ENCODE measurements around the gene ENDOV. TPM values are rescaled to one million over a fixed set of nuclear protein-coding genes. Genes with fewer than 3 reads are reported as not detected.

The ENDOV gene
- total RNA-seq, 1 donor from 2014 or later: 7.8 TPM

DNA sequence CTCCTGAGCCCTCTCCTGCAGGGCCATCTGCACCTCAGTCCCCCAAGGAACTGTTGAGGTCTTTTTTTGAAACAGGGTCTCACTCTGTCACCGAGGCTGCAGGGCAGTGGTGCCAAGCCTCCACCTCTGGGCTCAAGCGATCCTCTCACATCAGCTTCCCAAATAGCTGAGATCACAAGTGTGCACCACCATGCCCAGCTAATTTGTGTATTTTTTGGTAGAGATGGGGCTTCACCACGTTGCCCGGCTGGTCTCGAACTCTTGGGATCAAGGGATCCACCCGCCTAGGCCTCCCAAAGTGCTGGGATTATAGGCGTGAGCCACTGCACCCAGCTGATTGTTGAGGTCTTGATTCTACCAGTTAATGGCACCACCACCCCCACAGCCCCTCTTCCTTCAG is 27.9 kb upstream of the ENDOV start:
- H3K4me3 ChIP-seq (ENCODE audit: low read length in 3 of 3): no peak overlapping the region
- H3K9me3 ChIP-seq (ENCODE audit: control insufficient read depth in 3 of 3, low read length in 3 of 3): no peaks in the 10 kb centered on the region
- H3K9ac ChIP-seq (ENCODE audit: low read depth in 1 of 3, low read length in 3 of 3): no peak overlapping the region
- no peak overlapping the region for H3K27ac ChIP-seq (ENCODE audit: low read depth, low read length)
- H3K36me3 ChIP-seq (ENCODE audit: control insufficient read depth in 3 of 3, insufficient read depth in 3 of 3, low read length in 3 of 3): peaks cover 66 to 87% (median 87%) of the 10 kb centered on the region in 3 donors
- H3K27me3 ChIP-seq (ENCODE audit: control insufficient read depth in 3 of 3, insufficient read depth in 3 of 3, low read length in 3 of 3): no peaks in the 10 kb centered on the region
- H3K4me1 ChIP-seq (ENCODE audit: control insufficient read depth in 3 of 3, insufficient read depth in 3 of 3, low read length in 3 of 3): no peaks in the 10 kb centered on the region

DNA sequence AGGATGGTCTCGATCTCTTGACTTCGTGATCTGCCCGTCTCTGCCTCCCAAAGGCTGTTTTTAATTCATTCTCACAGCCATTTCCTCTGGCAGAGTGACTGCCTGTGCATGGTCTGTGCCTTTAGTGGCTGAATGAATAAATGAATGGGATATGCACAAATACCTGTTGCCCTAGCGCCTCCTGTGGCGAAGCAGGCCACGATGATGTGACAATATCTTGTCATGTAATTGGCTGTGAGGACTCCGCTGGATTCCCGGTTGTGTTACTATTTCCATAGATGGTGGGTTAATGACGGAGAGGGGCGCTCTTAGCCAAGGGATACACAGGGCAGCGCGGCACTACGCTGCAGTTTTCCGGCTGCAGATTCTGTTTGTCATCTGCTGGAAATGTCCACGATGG is 26.8 kb upstream of the ENDOV start:
- H3K9me3 ChIP-seq (ENCODE audit: control insufficient read depth in 3 of 3, low read length in 3 of 3): no peaks in the 10 kb centered on the region
- H3K27me3 ChIP-seq (ENCODE audit: control insufficient read depth in 3 of 3, insufficient read depth in 3 of 3, low read length in 3 of 3): no peaks in the 10 kb centered on the region
- H3K9ac ChIP-seq (ENCODE audit: low read depth in 1 of 3, low read length in 3 of 3): no peak overlapping the region
- H3K4me3 ChIP-seq (ENCODE audit: low read length in 3 of 3): no peak overlapping the region
- no peak overlapping the region for H3K27ac ChIP-seq (ENCODE audit: low read depth, low read length)
- no peaks in the 10 kb centered on the region for H3K4me1 ChIP-seq (ENCODE audit: control insufficient read depth in 3 of 3, insufficient read depth in 3 of 3, low read length in 3 of 3)
- peaks cover 64 to 84% (median 84%) of the 10 kb centered on the region in 3 donors for H3K36me3 ChIP-seq (ENCODE audit: control insufficient read depth in 3 of 3, insufficient read depth in 3 of 3, low read length in 3 of 3)

DNA sequence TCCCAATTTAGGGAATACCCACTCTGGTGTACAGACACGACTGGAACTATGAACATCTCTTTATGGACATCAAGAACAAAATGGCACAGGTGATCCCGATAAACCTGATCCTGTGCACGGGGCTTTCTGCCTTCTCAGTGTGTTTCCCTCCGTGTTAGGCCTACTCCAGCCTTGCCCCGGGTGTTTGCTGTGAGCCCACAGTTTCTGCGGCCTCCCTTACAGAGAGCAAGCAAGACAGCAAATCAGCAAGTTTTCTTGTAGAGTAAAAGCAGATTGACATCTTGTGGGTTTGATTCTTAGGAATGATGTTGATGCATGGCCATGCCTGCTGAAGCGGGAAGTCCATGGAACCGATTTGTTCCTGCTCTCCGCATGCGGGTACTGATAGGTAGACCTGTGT is 26.4 kb upstream of the ENDOV start:
- H3K27me3 ChIP-seq (ENCODE audit: control insufficient read depth in 3 of 3, insufficient read depth in 3 of 3, low read length in 3 of 3): no peaks in the 10 kb centered on the region
- H3K36me3 ChIP-seq (ENCODE audit: control insufficient read depth in 3 of 3, insufficient read depth in 3 of 3, low read length in 3 of 3): peaks cover 63 to 84% (median 84%) of the 10 kb centered on the region in 3 donors
- H3K9me3 ChIP-seq (ENCODE audit: control insufficient read depth in 3 of 3, low read length in 3 of 3): no peaks in the 10 kb centered on the region
- H3K4me1 ChIP-seq (ENCODE audit: control insufficient read depth in 3 of 3, insufficient read depth in 3 of 3, low read length in 3 of 3): no peaks in the 10 kb centered on the region
- H3K9ac ChIP-seq (ENCODE audit: low read depth in 1 of 3, low read length in 3 of 3): no peak overlapping the region
- H3K4me3 ChIP-seq (ENCODE audit: low read length in 3 of 3): no peak overlapping the region
- no peak overlapping the region for H3K27ac ChIP-seq (ENCODE audit: low read depth, low read length)

DNA sequence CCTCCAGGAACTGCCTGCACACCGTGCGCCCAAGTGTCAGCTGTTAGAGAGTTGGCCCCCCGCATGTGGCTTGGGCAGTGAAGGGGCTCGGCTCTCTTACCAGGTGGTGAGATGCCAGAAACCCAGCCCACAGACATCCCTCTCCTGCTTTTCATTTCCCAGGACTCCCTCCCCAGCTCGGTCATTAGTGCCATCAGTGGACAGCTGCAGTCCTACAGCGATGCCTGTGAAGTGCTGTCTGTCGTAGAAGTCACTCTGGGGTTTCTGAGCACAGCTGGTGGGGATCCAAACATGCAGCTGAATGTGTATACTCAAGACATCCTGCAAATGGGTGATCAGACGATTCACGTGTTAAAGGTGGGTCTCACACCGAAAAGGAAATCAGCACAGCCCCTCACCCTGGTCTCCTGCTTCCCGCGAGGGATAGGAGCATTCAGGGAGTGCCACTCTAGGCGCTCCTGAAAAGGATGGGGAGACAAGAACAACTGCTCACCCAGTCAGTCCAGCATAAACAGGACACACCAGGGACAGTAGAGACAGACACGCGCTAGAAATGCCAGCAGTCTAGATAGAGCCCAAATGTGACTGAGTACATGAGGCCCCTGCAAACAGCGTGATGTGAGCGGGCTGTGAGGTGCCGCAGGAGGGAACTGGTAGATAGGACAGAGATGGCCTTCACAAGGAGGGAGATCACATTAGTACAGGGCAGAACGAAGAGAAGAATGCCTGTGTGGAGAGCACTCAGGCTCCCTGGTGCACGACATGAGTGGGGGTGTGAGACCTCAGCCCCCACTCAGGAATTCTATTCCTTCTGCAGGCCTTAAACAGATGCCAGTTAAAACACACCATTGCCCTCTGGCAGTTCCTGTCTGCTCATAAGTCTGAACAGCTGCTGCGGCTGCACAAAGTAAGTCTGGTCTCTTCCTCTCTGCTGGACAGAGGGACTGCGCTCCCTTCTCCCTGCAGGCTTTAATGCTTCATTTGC is 25.7 kb upstream of the ENDOV start:
- no peaks in the 10 kb centered on the region for H3K4me1 ChIP-seq (ENCODE audit: control insufficient read depth in 3 of 3, insufficient read depth in 3 of 3, low read length in 3 of 3)
- no peak overlapping the region for H3K4me3 ChIP-seq (ENCODE audit: low read length in 3 of 3)
- H3K9me3 ChIP-seq (ENCODE audit: control insufficient read depth in 3 of 3, low read length in 3 of 3): no peaks in the 10 kb centered on the region
- H3K27ac ChIP-seq (ENCODE audit: low read depth, low read length): no peak overlapping the region
- peaks cover 63 to 84% (median 83%) of the 10 kb centered on the region in 3 donors for H3K36me3 ChIP-seq (ENCODE audit: control insufficient read depth in 3 of 3, insufficient read depth in 3 of 3, low read length in 3 of 3)
- no peak overlapping the region for H3K9ac ChIP-seq (ENCODE audit: low read depth in 1 of 3, low read length in 3 of 3)
- H3K27me3 ChIP-seq (ENCODE audit: control insufficient read depth in 3 of 3, insufficient read depth in 3 of 3, low read length in 3 of 3): no peaks in the 10 kb centered on the region

DNA sequence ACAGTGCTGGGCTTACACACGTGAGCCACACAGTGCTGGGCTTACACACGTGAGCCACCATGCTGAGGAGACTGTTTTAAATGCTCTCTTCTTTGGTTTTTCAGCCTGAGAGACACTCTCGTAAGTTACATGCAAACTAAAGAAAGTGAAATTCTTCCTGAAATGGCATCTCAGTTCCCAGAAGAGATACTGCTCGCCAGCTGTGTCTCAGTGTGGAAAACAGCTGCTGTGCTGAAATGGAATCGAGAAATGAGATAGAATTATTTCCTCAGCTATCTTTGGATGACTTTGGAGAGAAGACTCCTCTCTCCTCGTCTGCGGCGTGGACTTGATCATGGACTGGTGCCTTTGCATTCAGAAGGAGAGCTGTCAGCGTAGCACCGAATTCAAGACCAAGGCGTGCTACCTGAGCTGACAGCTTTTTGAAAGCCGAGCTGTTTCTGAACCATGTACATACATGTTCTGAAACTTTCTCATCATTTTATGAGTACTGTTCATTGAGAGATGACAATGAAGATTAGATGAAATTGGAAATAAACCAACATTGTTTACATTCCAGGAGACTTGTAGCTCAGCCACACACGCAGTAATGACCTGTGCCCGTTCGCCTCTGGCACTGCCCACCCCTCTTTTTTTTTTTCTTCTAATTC is 21.6 kb upstream of the ENDOV start:
- no peak overlapping the region for H3K27ac ChIP-seq (ENCODE audit: low read depth, low read length)
- H3K36me3 ChIP-seq (ENCODE audit: control insufficient read depth in 3 of 3, insufficient read depth in 3 of 3, low read length in 3 of 3): peaks cover 33 to 56% (median 50%) of the 10 kb centered on the region in 3 donors
- H3K9ac ChIP-seq (ENCODE audit: low read depth in 1 of 3, low read length in 3 of 3): no peak overlapping the region
- no peaks in the 10 kb centered on the region for H3K9me3 ChIP-seq (ENCODE audit: control insufficient read depth in 3 of 3, low read length in 3 of 3)
- H3K27me3 ChIP-seq (ENCODE audit: control insufficient read depth in 3 of 3, insufficient read depth in 3 of 3, low read length in 3 of 3): no peaks in the 10 kb centered on the region
- no peak overlapping the region for H3K4me3 ChIP-seq (ENCODE audit: low read length in 3 of 3)
- peaks cover 0 to 5% (median 4%) of the 10 kb centered on the region in 3 donors for H3K4me1 ChIP-seq (ENCODE audit: control insufficient read depth in 3 of 3, insufficient read depth in 3 of 3, low read length in 3 of 3)

DNA sequence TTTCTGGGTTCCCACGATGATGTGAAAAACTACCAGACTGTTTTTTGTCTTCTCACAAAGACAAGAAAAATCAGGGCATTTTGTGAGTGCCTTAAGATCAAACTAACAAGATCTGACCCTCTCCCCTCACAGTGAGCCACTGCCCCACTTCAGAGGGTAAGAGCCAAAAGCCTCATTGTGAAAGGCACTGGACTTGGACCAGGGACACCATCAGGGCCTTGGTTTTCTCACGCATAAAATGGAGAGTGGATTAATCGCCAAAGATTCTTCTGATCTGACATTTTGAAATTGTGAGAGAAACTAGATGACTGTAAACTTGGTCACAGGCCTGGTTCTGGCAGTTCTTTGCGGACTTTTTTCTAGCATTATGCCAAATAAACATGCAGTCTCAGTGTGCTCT is 21.0 kb upstream of the ENDOV start:
- Histone ChIP-seq H3K27me3 (ENCODE audit: control insufficient read depth in 3 of 3, insufficient read depth in 3 of 3, low read length in 3 of 3) (no peaks in the 10 kb centered on the region), H3K4me1 (ENCODE audit: control insufficient read depth in 3 of 3, insufficient read depth in 3 of 3, low read length in 3 of 3) (peaks cover 0 to 5% (median 4%) of the 10 kb centered on the region in 3 donors), H3K9ac (ENCODE audit: low read depth in 1 of 3, low read length in 3 of 3) (no peak overlapping the region), H3K36me3 (ENCODE audit: control insufficient read depth in 3 of 3, insufficient read depth in 3 of 3, low read length in 3 of 3) (peaks cover 28 to 50% (median 44%) of the 10 kb centered on the region in 3 donors), H3K27ac (ENCODE audit: low read depth, low read length) (no peak overlapping the region), H3K9me3 (ENCODE audit: control insufficient read depth in 3 of 3, low read length in 3 of 3) (no peaks in the 10 kb centered on the region), H3K4me3 (ENCODE audit: low read length in 3 of 3) (no peak overlapping the region)

DNA sequence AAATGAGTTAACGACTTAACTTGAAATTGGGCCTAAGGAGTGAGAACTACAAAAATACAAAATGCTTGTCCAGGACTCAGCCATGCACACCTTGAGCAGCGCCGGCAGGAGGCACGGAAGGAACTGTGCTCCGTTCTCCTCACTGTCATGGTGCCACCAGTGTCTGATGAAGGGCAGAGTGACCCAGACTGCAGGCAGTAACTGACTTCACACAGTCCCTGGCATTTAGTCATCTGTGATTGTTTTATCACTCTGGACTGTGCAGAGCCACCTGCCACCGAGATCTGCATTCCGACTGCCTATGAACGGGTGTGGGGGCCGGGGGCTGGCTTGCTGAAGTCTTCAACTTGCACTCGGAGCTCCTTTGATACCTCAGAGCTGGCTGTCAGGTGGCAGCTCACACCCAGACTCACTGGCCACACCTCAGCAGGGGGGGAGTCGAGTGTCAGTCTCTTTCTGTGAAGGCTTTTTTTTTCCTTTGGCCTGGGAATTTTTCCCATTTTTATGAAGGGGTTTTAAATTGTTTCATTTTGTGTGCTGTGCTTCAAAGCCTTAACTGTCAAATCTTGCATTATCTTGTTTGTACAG is 20.2 kb upstream of the ENDOV start:
- Histone ChIP-seq H3K27ac (ENCODE audit: low read depth, low read length) (no peak overlapping the region), H3K4me1 (ENCODE audit: control insufficient read depth in 3 of 3, insufficient read depth in 3 of 3, low read length in 3 of 3) (peaks cover 0 to 5% (median 4%) of the 10 kb centered on the region in 3 donors), H3K9ac (ENCODE audit: low read depth in 1 of 3, low read length in 3 of 3) (no peak overlapping the region), H3K9me3 (ENCODE audit: control insufficient read depth in 3 of 3, low read length in 3 of 3) (no peaks in the 10 kb centered on the region), H3K27me3 (ENCODE audit: control insufficient read depth in 3 of 3, insufficient read depth in 3 of 3, low read length in 3 of 3) (no peaks in the 10 kb centered on the region), H3K4me3 (ENCODE audit: low read length in 3 of 3) (no peak overlapping the region), H3K36me3 (ENCODE audit: control insufficient read depth in 3 of 3, insufficient read depth in 3 of 3, low read length in 3 of 3) (peaks cover 20 to 43% (median 37%) of the 10 kb centered on the region in 3 donors)

DNA sequence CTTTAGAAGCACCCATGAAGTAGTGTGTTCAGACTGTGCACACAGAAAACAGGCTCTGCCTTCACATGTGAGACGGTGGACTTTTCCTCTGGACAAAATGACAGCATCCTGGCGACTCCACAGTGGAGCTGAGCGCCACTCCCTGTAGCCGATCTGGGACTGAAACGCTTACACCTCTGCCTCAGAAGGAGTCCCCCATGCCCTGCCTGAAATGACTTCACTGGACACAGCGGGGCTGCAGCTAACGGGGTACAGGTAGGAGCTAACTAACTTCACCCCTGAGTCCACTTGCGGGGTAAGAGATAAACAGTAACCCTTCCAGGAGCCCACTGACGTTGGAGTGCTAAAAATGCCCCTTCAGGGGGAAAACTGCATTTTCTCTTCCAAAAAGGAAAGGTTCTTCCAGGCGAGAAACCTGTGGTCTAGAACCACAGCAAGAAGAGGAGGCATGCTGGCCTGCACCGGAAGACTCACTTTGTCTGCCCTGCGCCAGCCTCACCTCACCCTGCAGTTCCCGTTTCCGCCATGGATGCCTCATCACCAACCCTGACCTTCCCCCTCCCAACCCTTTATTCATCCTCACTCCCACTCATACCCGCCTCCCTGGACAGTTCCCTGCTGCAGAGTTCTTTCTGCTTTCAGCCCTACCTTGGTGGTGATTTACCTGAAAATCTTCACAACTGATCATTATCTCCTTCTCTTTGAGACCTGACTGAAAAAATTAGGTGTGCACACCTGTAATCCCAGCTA is 19.4 kb upstream of the ENDOV start:
- Histone ChIP-seq H3K4me1 (ENCODE audit: control insufficient read depth in 3 of 3, insufficient read depth in 3 of 3, low read length in 3 of 3) (peaks cover 0 to 5% (median 4%) of the 10 kb centered on the region in 3 donors), H3K36me3 (ENCODE audit: control insufficient read depth in 3 of 3, insufficient read depth in 3 of 3, low read length in 3 of 3) (peaks cover 13 to 35% (median 31%) of the 10 kb centered on the region in 3 donors), H3K4me3 (ENCODE audit: low read length in 3 of 3) (no peak overlapping the region), H3K9me3 (ENCODE audit: control insufficient read depth in 3 of 3, low read length in 3 of 3) (no peaks in the 10 kb centered on the region), H3K27me3 (ENCODE audit: control insufficient read depth in 3 of 3, insufficient read depth in 3 of 3, low read length in 3 of 3) (no peaks in the 10 kb centered on the region), H3K27ac (ENCODE audit: low read depth, low read length) (no peak overlapping the region), H3K9ac (ENCODE audit: low read depth in 1 of 3, low read length in 3 of 3) (no peak overlapping the region)

DNA sequence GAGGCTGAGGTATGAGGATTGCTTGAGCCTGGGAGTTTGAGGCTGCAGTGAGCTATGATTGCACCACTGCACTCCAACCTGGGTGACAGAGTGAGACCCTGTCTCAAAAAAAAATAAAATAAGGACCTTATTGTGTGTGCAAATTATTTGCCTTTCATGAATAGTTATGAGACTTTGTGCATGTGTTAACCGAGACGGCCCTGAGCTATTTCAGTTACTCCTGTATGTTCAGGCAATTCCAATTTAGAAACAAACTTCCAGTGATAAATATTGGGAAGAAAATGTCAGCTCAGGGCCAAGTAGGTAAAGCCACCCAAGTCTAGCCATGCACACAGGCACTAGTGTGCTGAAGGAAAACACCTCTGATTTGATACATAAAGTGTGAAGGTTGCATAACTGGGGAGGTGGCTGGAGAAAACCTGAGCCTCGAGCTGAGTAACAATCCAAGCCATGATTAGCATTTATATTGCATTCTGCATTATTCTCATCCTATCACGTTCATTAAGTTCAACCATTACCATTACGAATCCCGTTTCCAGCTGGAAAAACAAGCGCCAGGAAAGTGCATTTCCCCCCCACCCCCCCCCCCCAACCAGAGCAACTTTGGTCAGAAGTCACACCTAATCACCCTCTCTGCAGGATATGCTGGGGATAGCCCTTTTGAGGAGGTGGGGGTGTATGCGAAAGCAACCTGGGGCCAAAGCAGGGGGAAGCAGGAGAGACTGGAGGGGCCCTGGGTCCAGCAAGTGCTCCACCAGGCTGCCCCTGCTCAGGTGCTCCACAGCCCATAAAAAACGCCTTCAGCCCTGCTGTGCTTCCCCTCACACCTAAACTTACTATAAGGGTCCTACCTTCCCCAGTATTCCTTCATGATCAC is 18.6 kb upstream of the ENDOV start:
- no peak overlapping the region for H3K9ac ChIP-seq (ENCODE audit: low read depth in 1 of 3, low read length in 3 of 3)
- no peaks in the 10 kb centered on the region for H3K9me3 ChIP-seq (ENCODE audit: control insufficient read depth in 3 of 3, low read length in 3 of 3)
- H3K27ac ChIP-seq (ENCODE audit: low read depth, low read length): no peak overlapping the region
- peaks cover 0 to 5% (median 4%) of the 10 kb centered on the region in 3 donors for H3K4me1 ChIP-seq (ENCODE audit: control insufficient read depth in 3 of 3, insufficient read depth in 3 of 3, low read length in 3 of 3)
- no peak overlapping the region for H3K4me3 ChIP-seq (ENCODE audit: low read length in 3 of 3)
- H3K36me3 ChIP-seq (ENCODE audit: control insufficient read depth in 3 of 3, insufficient read depth in 3 of 3, low read length in 3 of 3): peaks cover 11 to 30% (median 25%) of the 10 kb centered on the region in 3 donors
- no peaks in the 10 kb centered on the region for H3K27me3 ChIP-seq (ENCODE audit: control insufficient read depth in 3 of 3, insufficient read depth in 3 of 3, low read length in 3 of 3)

All from skeletal muscle tissue (tissue), 4 donors.